HG03457 (cell line): Measurements from ENCODE around the gene XPO6.

Experiments used
- ATAC-seq: cut with Tn5 transposase; IDR thresholded peaks from one replicate; pipeline ENCODE4 v1.9.1; 2021; ENCODE audit warnings: moderate number of reproducible peaks; ENCODE audit not compliant: unreplicated experiment

XPO6 gene

GRCh38 chr16:28210979-28211588, 681 bp downstream of the XPO6 start:
- no peak for ATAC-seq

DNA sequence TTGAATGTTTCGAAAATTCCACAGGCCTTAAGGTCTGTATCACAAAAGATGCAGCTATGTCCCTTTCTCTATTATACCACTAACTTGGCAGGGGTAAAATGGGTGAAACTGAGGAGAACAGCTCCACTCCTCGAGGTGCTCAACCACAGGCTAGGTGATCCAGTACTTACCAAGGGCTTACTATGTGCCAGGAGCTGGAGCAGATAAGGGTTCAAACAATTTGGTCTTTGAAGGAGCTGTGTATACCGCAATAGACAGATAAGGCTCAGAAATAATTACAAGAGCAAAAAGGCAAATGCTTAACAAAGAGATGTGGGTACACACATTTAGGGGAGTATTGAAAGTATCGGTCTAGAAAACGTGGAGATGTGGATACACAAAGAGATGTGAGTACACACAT, 1.5 kb downstream of the XPO6 start:
- ATAC-seq, result no peak

- no peak for ATAC-seq
Observed at GRCh38 chr16:28208824-28209223, 2.9 kb downstream of the XPO6 start.

- ATAC-seq, result no peak
Observed at GRCh38 chr16:28208131-28208530, 3.6 kb downstream of the XPO6 start.

GRCh38 chr16:28207399-28207798, 4.4 kb downstream of the XPO6 start:
- no peak for ATAC-seq

DNA sequence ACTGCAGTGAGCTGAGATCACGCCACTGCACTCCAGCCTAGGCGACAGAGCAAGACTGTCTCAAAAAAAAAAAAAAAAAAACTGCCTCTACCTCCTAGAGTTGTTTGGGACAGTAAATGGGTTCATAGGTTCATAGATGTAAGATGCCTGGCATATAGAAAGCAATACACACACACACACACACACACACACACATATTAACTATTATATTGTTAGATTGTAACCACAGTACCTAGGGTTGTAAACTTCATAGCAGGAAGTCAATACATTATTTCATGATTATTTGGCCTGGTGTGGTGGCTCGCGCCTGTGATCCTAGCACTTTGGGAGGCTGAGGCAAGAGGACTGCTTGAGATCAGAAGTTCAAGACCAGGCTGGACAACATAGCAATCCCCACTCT, 5.8 kb downstream of the XPO6 start:
- no peak for ATAC-seq

- no peak for ATAC-seq
Observed at GRCh38 chr16:28205117-28205899, 6.5 kb downstream of the XPO6 start.

DNA sequence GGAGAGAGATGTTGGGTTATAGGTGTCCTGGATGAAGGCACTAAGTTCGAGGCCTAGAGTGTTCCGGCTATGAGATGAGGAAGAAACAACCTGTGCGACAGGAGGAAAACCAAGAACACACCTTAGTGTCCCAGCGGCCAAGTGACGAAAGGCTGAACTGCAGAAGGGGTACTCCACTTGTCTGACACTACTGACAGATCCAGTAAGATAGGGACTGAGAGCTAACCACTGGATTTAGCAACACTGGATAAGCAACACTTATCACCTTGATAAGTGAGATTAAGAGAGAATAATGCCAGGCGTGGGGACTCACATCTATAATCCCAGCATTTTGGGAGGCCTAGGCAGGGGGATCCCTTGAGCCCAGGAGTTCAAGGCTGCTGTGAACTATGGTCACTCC, 7.1 kb downstream of the XPO6 start:
- no peak for ATAC-seq

DNA sequence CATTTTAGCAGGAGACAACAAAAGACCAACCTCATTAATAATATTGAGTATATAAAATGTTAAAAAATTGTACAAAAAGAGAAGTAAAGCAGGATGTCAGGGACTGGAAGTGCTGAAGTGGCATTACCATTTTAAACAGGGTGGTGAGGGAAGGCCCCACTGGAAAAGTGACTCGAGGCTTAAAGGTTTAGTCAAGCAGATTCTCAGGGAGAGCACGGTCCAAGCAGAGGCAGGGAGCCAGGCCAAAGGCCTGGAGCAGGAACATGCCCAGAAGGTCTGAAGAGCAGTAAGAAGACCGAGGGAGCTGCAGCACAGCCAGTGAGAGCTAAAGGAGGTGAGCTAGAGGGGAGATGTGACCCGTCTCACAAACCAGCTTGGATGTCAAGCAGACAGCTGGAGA, 7.6 kb downstream of the XPO6 start:
- no peak for ATAC-seq

- ATAC-seq, result no peak
Observed at GRCh38 chr16:28202147-28202746, 9.5 kb downstream of the XPO6 start.

- ATAC-seq, result no peak
Observed at GRCh38 chr16:28200661-28201060, 11.1 kb downstream of the XPO6 start.

DNA sequence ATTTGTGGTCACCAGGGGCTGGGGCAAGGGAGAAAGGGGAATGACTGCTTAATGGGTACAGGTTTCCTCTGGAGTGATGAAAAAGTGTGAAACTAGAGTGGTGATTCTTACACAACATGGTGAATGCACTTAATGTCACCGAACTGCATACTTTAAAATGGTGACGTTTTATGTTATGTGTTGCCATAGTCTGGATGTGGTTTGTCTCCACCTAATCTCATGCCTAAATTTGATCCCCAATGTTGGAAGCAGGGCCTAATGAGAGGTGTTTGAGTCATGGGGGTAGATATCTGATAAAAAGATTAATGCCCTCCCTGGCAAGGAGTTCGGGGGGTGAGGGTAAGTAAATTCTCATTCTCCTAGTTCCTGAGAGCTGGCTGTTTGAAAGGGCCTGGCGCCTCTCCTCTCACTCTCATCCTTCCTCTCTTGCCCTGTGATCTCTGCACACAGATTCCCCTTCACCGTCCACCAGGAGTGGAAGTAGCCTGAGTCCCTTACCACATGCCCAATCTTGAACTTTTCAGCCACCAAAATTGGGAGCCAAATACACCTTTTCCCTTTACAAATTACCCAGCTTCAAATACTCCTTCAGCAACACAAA, 15.3 kb downstream of the XPO6 start:
- ATAC-seq, result no peak

- no peak for ATAC-seq
Observed at GRCh38 chr16:28195859-28196258, 15.9 kb downstream of the XPO6 start.

GRCh38 chr16:28193530-28194423, 18.0 kb downstream of the XPO6 start:
- ATAC-seq, result no peak

DNA sequence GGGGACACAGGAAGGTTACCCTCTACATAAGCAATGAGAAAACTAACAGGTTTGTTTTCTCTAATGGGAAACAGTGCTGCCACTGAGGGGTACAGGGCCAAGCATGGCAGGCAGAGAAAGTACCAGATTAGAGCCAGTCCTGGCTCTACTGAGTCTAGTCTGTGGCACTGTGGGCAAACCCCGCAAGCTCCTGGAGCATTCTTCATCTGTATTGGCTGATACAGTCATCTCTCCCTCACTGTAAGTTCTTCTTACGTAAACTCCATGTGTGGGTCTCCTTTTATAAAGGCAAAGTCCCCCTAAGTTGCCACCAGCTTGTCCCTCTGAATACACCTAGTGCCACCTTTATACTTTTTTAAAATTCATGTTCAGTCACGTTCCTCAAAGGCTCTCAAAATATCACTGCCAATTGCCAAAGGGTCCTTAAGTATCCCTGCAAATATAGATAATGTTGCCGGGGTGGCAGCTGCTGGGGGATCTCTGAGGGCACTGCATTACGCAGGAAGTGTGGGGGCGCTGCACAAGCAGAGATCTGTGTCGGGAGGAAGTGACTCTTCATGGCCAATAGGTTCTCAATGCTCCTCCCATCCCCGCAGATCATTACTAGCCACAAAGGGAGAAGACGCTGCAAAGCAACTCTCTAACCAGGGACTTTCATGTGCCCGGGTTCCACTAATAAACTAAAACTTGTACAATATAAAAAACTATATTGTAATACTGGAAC, 18.8 kb downstream of the XPO6 start:
- no peak for ATAC-seq

DNA sequence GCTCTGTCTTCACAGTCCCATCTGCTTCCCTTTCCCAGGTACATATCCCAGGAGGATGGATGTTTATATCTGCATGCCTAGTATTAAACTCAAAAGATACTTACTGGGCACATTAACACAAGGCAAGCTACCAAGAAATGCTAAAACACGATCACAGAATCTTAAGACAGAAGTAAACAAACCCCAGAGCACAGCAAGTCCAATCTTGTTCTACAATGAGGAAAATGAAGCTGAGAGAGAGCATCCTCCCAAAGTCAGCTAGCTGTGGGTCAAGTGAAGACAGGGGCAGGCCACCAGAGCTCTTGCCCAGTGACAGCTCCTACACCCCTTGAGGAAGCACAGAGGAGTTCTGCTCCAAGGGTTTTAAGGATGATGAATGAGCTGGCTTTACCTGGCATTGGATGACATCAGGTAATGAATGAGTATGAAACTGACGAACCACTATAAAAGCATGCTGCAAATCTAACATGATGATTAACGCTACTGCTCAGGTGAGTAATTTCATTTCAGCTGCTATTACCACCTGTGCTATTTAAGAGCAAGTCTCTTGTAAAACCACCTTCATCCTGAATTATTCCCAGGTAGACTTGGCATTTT, 20.3 kb downstream of the XPO6 start:
- no peak for ATAC-seq

DNA sequence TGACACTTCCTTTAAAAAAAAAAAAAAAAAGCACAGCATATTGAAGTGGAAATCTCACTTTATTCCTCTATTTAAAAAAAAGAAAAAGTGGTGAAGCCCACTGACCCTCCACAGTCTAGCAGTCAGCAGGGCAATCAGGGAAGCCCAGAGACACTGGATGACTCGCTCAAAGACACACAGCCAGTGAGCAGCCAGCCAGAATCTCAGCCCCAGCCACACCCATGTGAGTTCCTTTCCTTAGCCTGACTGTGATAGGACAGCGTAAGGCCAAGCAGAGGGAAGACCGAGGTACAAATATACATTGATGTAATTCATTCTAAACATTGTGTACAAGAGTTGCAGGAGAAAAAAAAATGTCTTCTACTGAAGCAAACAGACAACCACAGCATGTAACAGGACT, 22.5 kb downstream of the XPO6 start:
- no peak for ATAC-seq

DNA sequence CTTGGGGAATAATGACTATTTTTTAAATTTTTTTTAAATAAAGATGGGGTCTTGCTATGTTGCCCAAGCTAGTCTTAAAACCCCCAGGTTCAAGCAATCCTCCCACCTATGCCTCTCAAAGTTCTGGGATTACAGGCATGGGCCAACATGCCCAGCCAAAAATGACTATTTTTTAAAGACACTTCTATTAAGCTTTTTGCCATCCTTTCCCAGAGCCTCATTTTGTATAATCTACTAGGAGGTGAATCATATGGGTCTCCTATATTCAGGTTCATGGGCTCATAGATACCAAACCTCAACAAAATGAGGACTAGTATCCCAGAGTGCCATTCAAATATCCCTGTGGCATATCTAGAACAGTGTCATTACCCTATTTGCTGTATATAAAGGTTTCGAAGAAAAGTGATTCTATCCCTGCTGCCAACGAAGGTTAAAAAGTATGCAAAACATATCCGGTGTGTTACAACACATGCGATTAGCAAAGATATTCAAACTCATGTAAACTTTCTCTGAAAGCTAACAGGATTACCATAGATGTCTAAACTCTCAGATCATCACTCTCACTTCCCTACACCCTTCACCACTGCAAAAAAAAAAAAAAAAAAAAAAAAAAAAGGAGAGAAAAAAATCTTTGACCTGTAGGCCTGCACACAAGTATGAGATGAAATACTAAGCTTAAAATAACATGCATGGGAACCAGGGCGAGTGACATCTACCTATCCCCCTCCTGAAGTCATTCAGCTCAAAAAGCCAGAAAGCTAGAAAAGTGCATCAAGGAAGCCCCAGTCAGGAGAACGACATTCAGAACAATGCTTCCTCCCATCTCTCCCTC, 23.5 kb downstream of the XPO6 start:
- ATAC-seq, result peak; percentile 50

GRCh38 chr16:28187595-28188004, 24.2 kb downstream of the XPO6 start:
- ATAC-seq, result peak; percentile 34
